Upper lobe of left lung (tissue), 4 donors: Measurements from ENCODE around the gene PPP1R26.

Experiments
- POLR2A ChIP-seq, 4 donors: fragments of 450-650 bp; IDR thresholded peaks; one replicate each; pipeline ENCODE4 v1.5.1; 2016 to 2017; ENCODE audit warnings: antibody characterized with exemption in 4 of 4, mild to moderate bottlenecking in 2 of 4
- TF ChIP-seq, protein P1 (sequence below), 6 experiments: fragments of 450-650 bp in 4 of 6; fragments of 200-600 bp in 2 of 6; sonication (generic) in 2 of 6; IDR thresholded peaks; one replicate each; pipeline ENCODE4 v1.5.1; 2016 to 2019; ENCODE audit warnings: antibody characterized with exemption in 6 of 6

DNA sequence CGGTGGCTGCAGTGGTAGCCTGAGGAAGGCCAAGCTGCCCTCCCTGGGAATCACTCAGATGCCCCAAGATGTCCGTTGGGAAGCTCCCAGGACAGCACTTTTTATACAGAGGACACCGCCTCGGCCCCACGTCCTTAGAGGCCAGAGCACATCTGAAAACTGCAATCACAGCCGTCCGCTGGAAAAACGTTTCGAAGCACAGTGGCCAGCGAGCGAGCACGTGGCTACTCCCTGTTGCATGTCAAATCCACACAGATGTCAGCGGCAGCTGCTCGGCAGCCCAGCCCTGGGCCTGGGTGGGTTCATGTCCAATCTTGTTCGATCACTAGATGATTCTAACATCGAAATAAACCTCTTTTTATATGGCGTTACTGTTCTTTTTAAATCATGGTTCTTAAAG, 8.9 kb downstream of the PPP1R26 start:
- TF ChIP-seq POLR2A (IDR thresholded peaks at IDR 0.05) = no peak
- TF ChIP-seq, protein P1, sequence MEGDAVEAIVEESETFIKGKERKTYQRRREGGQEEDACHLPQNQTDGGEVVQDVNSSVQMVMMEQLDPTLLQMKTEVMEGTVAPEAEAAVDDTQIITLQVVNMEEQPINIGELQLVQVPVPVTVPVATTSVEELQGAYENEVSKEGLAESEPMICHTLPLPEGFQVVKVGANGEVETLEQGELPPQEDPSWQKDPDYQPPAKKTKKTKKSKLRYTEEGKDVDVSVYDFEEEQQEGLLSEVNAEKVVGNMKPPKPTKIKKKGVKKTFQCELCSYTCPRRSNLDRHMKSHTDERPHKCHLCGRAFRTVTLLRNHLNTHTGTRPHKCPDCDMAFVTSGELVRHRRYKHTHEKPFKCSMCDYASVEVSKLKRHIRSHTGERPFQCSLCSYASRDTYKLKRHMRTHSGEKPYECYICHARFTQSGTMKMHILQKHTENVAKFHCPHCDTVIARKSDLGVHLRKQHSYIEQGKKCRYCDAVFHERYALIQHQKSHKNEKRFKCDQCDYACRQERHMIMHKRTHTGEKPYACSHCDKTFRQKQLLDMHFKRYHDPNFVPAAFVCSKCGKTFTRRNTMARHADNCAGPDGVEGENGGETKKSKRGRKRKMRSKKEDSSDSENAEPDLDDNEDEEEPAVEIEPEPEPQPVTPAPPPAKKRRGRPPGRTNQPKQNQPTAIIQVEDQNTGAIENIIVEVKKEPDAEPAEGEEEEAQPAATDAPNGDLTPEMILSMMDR (IDR thresholded peaks at IDR 0.05) = no peak
